Measurements from ENCODE around the gene STT3B. TPM values are rescaled to one million over a fixed set of nuclear protein-coding genes. Genes with fewer than 3 reads are reported as not detected.

Gene STT3B
- total and polyA plus RNA-seq, 10 donors = 28.4 to 128 (median 86.6) TPM

- DNase-seq = no peak
- WGBS, 5 donors = 52 to 74% (median 66%) methylated on average over 9 of the region's 9 CpGs
- peak overlapping the region in 5 of 8 donors; percentile 24 to 55 (median 52) for H3K27ac ChIP-seq
- no peak for TF ChIP-seq POLR2AphosphoS5 (IDR thresholded peaks at IDR 0.05)
- TF ChIP-seq POLR2A (IDR thresholded peaks at IDR 0.05) = no peak
- no peak for TF ChIP-seq CTCF (IDR thresholded peaks at IDR 0.05 in 8 of 11, conservative IDR thresholded peaks at IDR 0.05 in 3 of 11)
- no peaks in the 10 kb centered on the region for H3K9me3 ChIP-seq
- H3K4me1 ChIP-seq = peaks cover 17 to 100% (median 75%) of the 10 kb centered on the region in 6 donors
- H3K27me3 ChIP-seq (replicated peaks in 1 of 7) = no peaks in the 10 kb centered on the region
- intact Hi-C loops (cut with DNase I; ENCODE audit: low total_unique reads) = no loop called here
- H3K4me3 ChIP-seq = no peak overlapping the region
- H3K36me3 ChIP-seq = peaks cover 0 to 4% (median 0%) of the 10 kb centered on the region in 6 donors
Observed at GRCh38 chr3:31544634-31545033, 11.9 kb downstream of the STT3B start.

DNA sequence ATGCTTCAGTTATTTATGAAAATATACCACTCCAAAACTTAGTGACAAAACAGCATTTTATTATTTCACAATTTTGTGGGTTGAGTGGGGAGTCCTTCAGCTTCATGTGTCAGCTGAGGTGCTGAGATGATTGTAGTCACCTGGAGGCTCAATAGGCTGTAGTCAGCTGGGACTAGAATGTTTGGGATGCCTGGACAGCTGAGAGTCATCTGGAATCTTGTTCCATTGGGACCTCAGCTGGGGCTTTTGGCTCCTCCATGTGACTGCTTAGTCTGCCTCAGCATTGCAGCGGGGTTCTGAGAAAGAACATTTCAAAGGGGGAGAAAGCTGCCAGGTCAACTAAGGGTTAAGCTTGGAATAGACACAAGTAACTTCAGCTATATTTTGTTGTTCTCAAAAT is 13.4 kb downstream of the STT3B start:
- intact Hi-C loops (cut with DNase I; ENCODE audit: low total_unique reads) = no loop called here
- DNase-seq = no peak
- Histone ChIP-seq H3K4me3 (no peak overlapping the region), H3K36me3 (peaks cover 0 to 4% (median 0%) of the 10 kb centered on the region in 6 donors), H3K27me3 (replicated peaks in 1 of 7) (no peaks in the 10 kb centered on the region), H3K9me3 (no peaks in the 10 kb centered on the region), H3K4me1 (peaks cover 22 to 100% (median 73%) of the 10 kb centered on the region in 6 donors), H3K27ac (no peak overlapping the region)
- WGBS, 5 donors = 83 to 100% (median 100%) methylated on average over 1 of the region's 1 CpG
- no peak for TF ChIP-seq CTCF (IDR thresholded peaks at IDR 0.05 in 8 of 11, conservative IDR thresholded peaks at IDR 0.05 in 3 of 11)
- no peak for TF ChIP-seq POLR2AphosphoS5 (IDR thresholded peaks at IDR 0.05)
- no peak for TF ChIP-seq POLR2A (IDR thresholded peaks at IDR 0.05)

GRCh38 chr3:31546725-31547124 is 14.0 kb downstream of the STT3B start:
- Histone ChIP-seq H3K36me3 (peaks cover 0 to 1% (median 0%) of the 10 kb centered on the region in 6 donors), H3K27ac (peak overlapping the region in 2 of 8 donors; percentile 7 to 35), H3K9me3 (no peaks in the 10 kb centered on the region), H3K27me3 (replicated peaks in 1 of 7) (no peaks in the 10 kb centered on the region), H3K4me1 (peaks cover 22 to 100% (median 76%) of the 10 kb centered on the region in 6 donors), H3K4me3 (no peak overlapping the region)
- no peak for TF ChIP-seq POLR2AphosphoS5 (IDR thresholded peaks at IDR 0.05)
- no peak for TF ChIP-seq POLR2A (IDR thresholded peaks at IDR 0.05)
- no peak for TF ChIP-seq CTCF (IDR thresholded peaks at IDR 0.05 in 8 of 11, conservative IDR thresholded peaks at IDR 0.05 in 3 of 11)
- no peak for DNase-seq
- intact Hi-C loops (cut with DNase I; ENCODE audit: low total_unique reads) = no loop called here
- 49 to 85% (median 67%) methylated on average over 1 of the region's 1 CpG for WGBS, 5 donors

DNA sequence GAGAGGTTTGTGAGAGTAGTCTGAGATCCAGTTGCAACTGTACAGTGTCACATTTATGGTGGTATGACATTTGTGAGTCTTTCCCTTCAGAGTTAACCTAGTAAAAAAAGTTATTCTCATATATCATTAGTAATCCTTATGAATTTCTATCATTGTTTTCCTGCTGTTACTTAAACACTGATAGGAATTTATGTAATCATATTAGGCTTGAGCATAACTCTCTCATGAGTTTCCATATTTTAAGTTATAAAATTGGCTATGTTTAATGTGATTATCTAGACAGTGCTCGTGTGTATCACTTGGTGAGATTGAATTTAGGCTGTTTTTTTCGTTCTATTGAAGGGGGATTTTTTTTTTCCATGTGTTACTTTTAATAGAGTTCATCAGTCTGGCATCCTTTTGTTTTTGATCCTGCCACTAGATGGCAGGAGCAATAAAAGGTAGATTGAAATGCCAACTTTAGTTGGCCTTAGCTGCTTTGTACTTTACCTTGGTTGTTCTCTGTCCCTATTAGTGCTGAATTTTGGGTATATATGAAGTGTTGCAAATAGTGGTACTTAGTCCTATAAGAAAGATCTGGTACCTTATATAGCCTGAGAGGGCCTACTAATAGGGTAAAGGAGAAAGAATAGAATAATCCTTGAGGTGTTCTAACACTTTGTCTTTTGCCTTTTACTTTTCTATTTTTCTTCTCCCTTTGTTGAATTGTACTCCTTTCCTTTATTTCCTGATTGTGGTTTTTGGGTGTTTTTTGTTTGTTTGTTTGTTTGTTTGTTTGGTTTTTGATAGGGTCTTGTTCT is 17.9 kb downstream of the STT3B start:
- H3K27ac ChIP-seq = no peak overlapping the region
- no peak overlapping the region for H3K4me3 ChIP-seq
- no peaks in the 10 kb centered on the region for H3K27me3 ChIP-seq (replicated peaks in 1 of 7)
- intact Hi-C loops (cut with DNase I; ENCODE audit: low total_unique reads) = no loop called here
- H3K36me3 ChIP-seq = no peaks in the 10 kb centered on the region
- H3K9me3 ChIP-seq = peaks cover 0 to 8% (median 4%) of the 10 kb centered on the region in 8 donors
- TF ChIP-seq POLR2AphosphoS5 (IDR thresholded peaks at IDR 0.05) (no peak), CTCF (IDR thresholded peaks at IDR 0.05 in 8 of 11, conservative IDR thresholded peaks at IDR 0.05 in 3 of 11) (peak in 10 of 11 experiments; percentile 45 to 75 (median 65)), POLR2A (IDR thresholded peaks at IDR 0.05) (no peak)
- WGBS, 5 donors = 2 to 7% (median 3%) methylated on average over 2 of the region's 2 CpGs
- H3K4me1 ChIP-seq = peaks cover 16 to 88% (median 63%) of the 10 kb centered on the region in 6 donors
- DNase-seq = no peak

All from spleen (tissue), 11 donors.